Adrenal gland (tissue), 12 donors: ENCODE measurements around the gene SMIM24. TPM values are rescaled to one million over a fixed set of nuclear protein-coding genes. Genes with fewer than 3 reads are reported as not detected.
A peak's percentile ranks its signal among the peaks of the same experiment; 100 is the strongest.

Experiments used
- DNase-seq, 7 donors: peaks; one replicate each; pipeline ENCODE4 v3.0.0-alpha.2; 2019 to 2020
- H3K27ac ChIP-seq, 5 donors: fragments of 200-600 bp; sonication (generic) in 4 of 5; 1 replicate in 3 of 5; 2 replicates in 2 of 5; pipeline versions ENCODE4 v1.5.1 to v1.8.0; 2016 to 2020; ENCODE audit warnings: mild to moderate bottlenecking in 1 of 5
- H3K27me3 ChIP-seq: fragments of 200-600 bp; 2 replicates; pipeline ENCODE4 v1.8.0; 2021
- H3K36me3 ChIP-seq, 2 donors: fragments of 200-600 bp; replicated peaks in 1 of 2; 1 replicate in 1 of 2; 2 replicates in 1 of 2; pipeline versions ENCODE4 v1.5.1 to v1.8.0; 2018 to 2022
- H3K4me1 ChIP-seq, 2 donors: fragments of 200-600 bp; replicated peaks in 1 of 2; 1 replicate in 1 of 2; 2 replicates in 1 of 2; pipeline versions ENCODE4 v1.5.1 to v1.8.0; 2018 to 2021
- H3K4me3 ChIP-seq, 4 donors: fragments of 200-600 bp; sonication (generic) in 3 of 4; one replicate each; pipeline ENCODE4 v1.5.1; 2016 to 2018
- H3K9me3 ChIP-seq, 3 donors: fragments of 200-600 bp; sonication (generic) in 1 of 3; replicated peaks in 1 of 3; 1 replicate in 2 of 3; 2 replicates in 1 of 3; pipeline versions ENCODE4 v1.5.1 to v1.8.0; 2016 to 2021
- CTCF ChIP-seq, 6 experiments: fragments of 450-650 bp in 4 of 6; fragments of 200-600 bp in 2 of 6; sonication (generic) in 1 of 6; IDR thresholded peaks; 1 replicate in 5 of 6; 2 replicates in 1 of 6; pipeline versions ENCODE4 v1.5.1 to v1.8.0; 2016 to 2021; ENCODE audit warnings: antibody characterized with exemption in 6 of 6, mild to moderate bottlenecking in 2 of 6, moderate library complexity in 1 of 6
- POLR2A ChIP-seq, 2 donors: fragments of 450-650 bp; IDR thresholded peaks; one replicate each; pipeline ENCODE4 v1.6.1; 2017; ENCODE audit warnings: antibody characterized with exemption in 2 of 2, mild to moderate bottlenecking in 2 of 2, moderate library complexity in 1 of 2
- whole genome bisulfite sequencing, 4 donors: extraction: QIAGEN DNeasy Blood & Tissue Kit in 2 of 4; methylation state at CpG; one replicate each; pipeline versions ENCODE4 v1.1.5 to v1.1.7; 2013 to 2017; 5-methylcytosine and 5-hydroxymethylcytosine counted together
- intact Hi-C, 2 donors: fragments of 100-400 bp; cut with DNase I; formaldehyde crosslinking; loops; one replicate each; pipeline versions ENCODE4 v1.14.1 to v1.15.0; 2022 to 2023
- polyA plus RNA-seq, 3 donors: library from polyadenylated mRNA; stranded (reverse); fragments of 200-250 nt in 2 of 3; fragments of 350-450 nt in 1 of 3; fragmentation: Illumina TruSeq in 1 of 3; extraction: RNeasy Lipid Tissue Mini Kit (QIAGEN cat#74804) in 1 of 3; gene quantifications; one replicate each; pipeline ENCODE4 v1.2.3, GENCODE V29; 2013 to 2014
- total RNA-seq, 9 donors: library from RNA; depleted of rRNA in 4 of 9; stranded (reverse); fragments of >200 nt in 4 of 9; fragments of 120-200 nt in 1 of 9; fragmentation: NEBNext Ultra II Directional in 1 of 9; extraction: Animal tissue kit (Norgen Biotek cat#: 25700) in 1 of 9; gene quantifications; one replicate each; pipeline versions ENCODE4 v1.1.0 to v1.2.4, GENCODE V29; 2013 to 2023
- donor health status: healthy with polysubstance abuse.
- donor health status: Bipolar disorder and iron deficiency.
- donor health status: DM: yes; HTN: yes; CAD: no.
- donor health status: DM: no; HTN: no; CAD: no.
- donor health status: DM: no; HTN: no; CAD: no.
- donor health status: DM: yes; HTN: yes; CAD: no.

Gene SMIM24
- total and polyA plus RNA-seq, 12 donors = 0.36 to 0.48 TPM; not detected in 10

- intact Hi-C loops = no loop called here
- Histone ChIP-seq H3K27ac (peak overlapping the region in 4 of 5 donors; percentile 85 to 97 (median 94)), H3K9me3 (no peaks in the 10 kb centered on the region), H3K4me3 (peak overlapping the region; percentile 17 to 82 (median 54)), H3K36me3 (peaks cover 0 to 15% of the 10 kb centered on the region in 2 donors), H3K27me3 (no peaks in the 10 kb centered on the region), H3K4me1 (peaks cover 14 to 25% of the 10 kb centered on the region in 2 donors)
- 22 to 28% (median 24%) methylated on average over 14 to 18 of the region's 18 CpGs for WGBS, 4 donors
- DNase-seq = no peak
- no peak for TF ChIP-seq POLR2A (IDR thresholded peaks at IDR 0.05)
- TF ChIP-seq CTCF (IDR thresholded peaks at IDR 0.05) = no peak
Measured at GRCh38 chr19:3499738-3500428, 19.6 kb upstream of the SMIM24 start.

- Histone ChIP-seq H3K4me3 (no peak overlapping the region), H3K9me3 (no peaks in the 10 kb centered on the region), H3K4me1 (peaks cover 8 to 19% of the 10 kb centered on the region in 2 donors), H3K36me3 (peaks cover 0 to 33% of the 10 kb centered on the region in 2 donors), H3K27me3 (no peaks in the 10 kb centered on the region), H3K27ac (no peak overlapping the region)
- WGBS, 4 donors = 90 to 98% (median 97%) methylated on average over 5 of the region's 5 CpGs
- no peak for DNase-seq
- intact Hi-C loops = no loop called here
- no peak for TF ChIP-seq POLR2A (IDR thresholded peaks at IDR 0.05)
- TF ChIP-seq CTCF (IDR thresholded peaks at IDR 0.05) = no peak
Measured at GRCh38 chr19:3497757-3498520, 17.6 kb upstream of the SMIM24 start.

- peaks cover 0 to 46% of the 10 kb centered on the region in 2 donors for H3K36me3 ChIP-seq
- WGBS, 4 donors = 91 to 100% (median 96%) methylated on average over 11 to 32 of the region's 32 CpGs
- no peak for TF ChIP-seq CTCF (IDR thresholded peaks at IDR 0.05)
- no peak for TF ChIP-seq POLR2A (IDR thresholded peaks at IDR 0.05)
- intact Hi-C loops = no loop called here
- no peak overlapping the region for H3K27ac ChIP-seq
- H3K9me3 ChIP-seq = no peaks in the 10 kb centered on the region
- no peaks in the 10 kb centered on the region for H3K27me3 ChIP-seq
- DNase-seq = no peak
- H3K4me1 ChIP-seq = peaks cover 8 to 15% of the 10 kb centered on the region in 2 donors
- H3K4me3 ChIP-seq = no peak overlapping the region
Measured at GRCh38 chr19:3496392-3497273, 16.3 kb upstream of the SMIM24 start.

- H3K4me3 ChIP-seq = no peak overlapping the region
- H3K27me3 ChIP-seq = no peaks in the 10 kb centered on the region
- no peaks in the 10 kb centered on the region for H3K9me3 ChIP-seq
- WGBS, 4 donors = 92 to 96% (median 95%) methylated on average over 15 to 18 of the region's 18 CpGs
- no peak for DNase-seq
- peaks cover 4 to 6% of the 10 kb centered on the region in 2 donors for H3K4me1 ChIP-seq
- no peak overlapping the region for H3K27ac ChIP-seq
- TF ChIP-seq CTCF (IDR thresholded peaks at IDR 0.05) (no peak), POLR2A (IDR thresholded peaks at IDR 0.05) (no peak)
- intact Hi-C loops = no loop called here
- peaks cover 0 to 52% of the 10 kb centered on the region in 2 donors for H3K36me3 ChIP-seq
Measured at GRCh38 chr19:3494559-3494958, 14.2 kb upstream of the SMIM24 start.
